Muscle of leg (tissue), 11 donors: Measurements from ENCODE around the gene PRSS38. TPM values are rescaled to one million over a fixed set of nuclear protein-coding genes. Genes with fewer than 3 reads are reported as not detected.

Experiments
- DNase-seq: peaks from one replicate; pipeline ENCODE4 v3.0.0; 2013
- H3K27ac ChIP-seq: one replicate; pipeline ENCODE4 v1.5.1; 2013; ENCODE audit warnings: mild to moderate bottlenecking, low read length, control low read depth
- H3K27me3 ChIP-seq: one replicate; pipeline ENCODE4 v1.6.1; 2013; ENCODE audit warnings: low read length; ENCODE audit not compliant: control insufficient read depth, insufficient read depth
- H3K36me3 ChIP-seq: one replicate; pipeline ENCODE4 v1.6.1; 2013; ENCODE audit warnings: low read length; ENCODE audit not compliant: control insufficient read depth, insufficient read depth
- H3K4me1 ChIP-seq: one replicate; pipeline ENCODE4 v1.6.1; 2013; ENCODE audit warnings: low read length; ENCODE audit not compliant: control insufficient read depth, insufficient read depth
- H3K4me3 ChIP-seq: one replicate; pipeline ENCODE4 v1.5.1; 2013; ENCODE audit warnings: low read length, control low read depth
- H3K9me3 ChIP-seq: replicated peaks from 2 replicates; pipeline ENCODE4 v1.6.1; 2013; ENCODE audit warnings: low read depth, low read length; ENCODE audit not compliant: control insufficient read depth
- WGBS: methylation state at CpG from one replicate; pipeline ENCODE4 v1.1.5; 2013; ENCODE audit warnings: missing lambda C conversion rate; ENCODE audit not compliant: insufficient coverage; 5-methylcytosine and 5-hydroxymethylcytosine counted together
- polyA plus RNA-seq, 8 donors: library from polyadenylated mRNA; unstranded; fragments of 120-200 nt; gene quantifications; one replicate each; pipeline versions ENCODE4 v1.2.1 to v1.2.3, GENCODE V29; 2013; ENCODE audit warnings: inconsistent platforms in 1 of 8, low replicate concordance in 1 of 8; ENCODE audit not compliant: insufficient read length in 8 of 8, insufficient read depth in 1 of 8
- total RNA-seq: library from RNA; stranded (reverse); fragments of 120-200 nt; gene quantifications from one replicate; pipeline ENCODE4 v1.2.4, GENCODE V29; 2013

The PRSS38 gene
- total and polyA plus RNA-seq, 9 donors: not detected

GRCh38 chr1:227771326-227771725, 44.1 kb upstream of the PRSS38 start:
- peaks cover 55% of the 10 kb centered on the region for H3K4me1 ChIP-seq
- no peaks in the 10 kb centered on the region for H3K9me3 ChIP-seq
- peaks cover 36% of the 10 kb centered on the region for H3K36me3 ChIP-seq
- no peak overlapping the region for H3K4me3 ChIP-seq
- DNase-seq: no peak
- no peaks in the 10 kb centered on the region for H3K27me3 ChIP-seq
- H3K27ac ChIP-seq: no peak overlapping the region
- WGBS: 100% methylated on average over 1 of the region's 8 CpGs

DNA sequence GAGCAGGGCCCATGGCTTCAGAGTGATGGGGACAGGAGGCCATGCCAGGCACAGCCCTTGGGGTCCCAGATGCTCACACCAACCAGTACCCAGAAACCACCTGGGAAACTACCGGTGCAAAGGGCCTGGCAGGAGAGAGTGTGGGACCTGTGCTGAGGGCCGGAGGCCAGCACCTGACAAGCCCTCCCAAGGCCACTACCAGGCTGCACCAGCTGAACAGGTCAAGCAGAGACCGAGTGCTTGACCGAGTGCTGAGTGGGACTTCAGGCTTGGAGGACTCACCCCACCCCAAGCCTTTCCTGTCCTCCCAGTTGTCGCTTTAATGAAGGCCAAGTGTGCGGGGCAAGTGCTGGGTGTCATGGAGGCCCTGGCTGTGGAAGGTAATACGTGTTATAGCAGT, 43.7 kb upstream of the PRSS38 start:
- H3K27ac ChIP-seq: no peak overlapping the region
- H3K4me1 ChIP-seq: peaks cover 59% of the 10 kb centered on the region
- no peak overlapping the region for H3K4me3 ChIP-seq
- WGBS: 87% methylated on average over 2 of the region's 7 CpGs
- no peaks in the 10 kb centered on the region for H3K27me3 ChIP-seq
- peaks cover 32% of the 10 kb centered on the region for H3K36me3 ChIP-seq
- DNase-seq: no peak
- no peaks in the 10 kb centered on the region for H3K9me3 ChIP-seq

GRCh38 chr1:227773558-227773957, 41.9 kb upstream of the PRSS38 start:
- H3K4me3 ChIP-seq: no peak overlapping the region
- no peak overlapping the region for H3K27ac ChIP-seq
- no peaks in the 10 kb centered on the region for H3K27me3 ChIP-seq
- H3K4me1 ChIP-seq: peaks cover 66% of the 10 kb centered on the region
- peaks cover 16% of the 10 kb centered on the region for H3K36me3 ChIP-seq
- 96% methylated on average over 8 of the region's 15 CpGs for WGBS
- no peaks in the 10 kb centered on the region for H3K9me3 ChIP-seq
- DNase-seq: no peak

DNA sequence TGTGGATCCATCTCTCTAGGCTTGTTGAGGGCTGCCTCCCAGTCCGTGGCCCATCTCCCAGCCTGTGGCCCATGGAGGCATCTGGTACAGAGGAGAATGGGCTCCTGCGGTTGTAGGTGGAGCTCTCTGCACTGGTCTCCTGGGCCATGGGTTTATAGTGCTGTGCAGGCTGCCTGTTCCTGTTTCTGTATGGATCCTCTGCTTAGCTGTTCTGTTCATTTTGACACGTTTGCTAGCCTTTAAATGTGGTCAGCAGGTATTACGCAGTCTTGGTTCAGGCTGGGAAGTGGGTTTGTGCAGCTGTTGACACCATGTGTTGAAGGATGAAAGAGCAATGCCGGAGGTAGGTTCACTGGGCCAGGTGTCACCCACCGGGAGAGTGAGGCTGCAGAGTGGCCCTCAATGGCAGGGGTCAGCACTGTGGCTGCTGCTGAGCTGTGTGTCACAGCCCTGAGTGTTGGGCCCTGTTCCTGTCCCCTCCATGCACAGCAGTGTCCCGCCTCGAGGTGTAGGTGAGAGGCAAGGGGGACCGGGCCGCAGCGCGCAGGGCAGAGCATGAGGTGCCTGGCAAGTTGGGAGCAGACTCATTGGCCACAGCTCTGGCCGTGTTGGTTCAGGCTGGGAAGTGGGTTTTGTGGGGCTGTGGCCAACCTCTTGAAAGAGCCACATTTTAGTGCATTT, 41.3 kb upstream of the PRSS38 start:
- no peak overlapping the region for H3K4me3 ChIP-seq
- peaks cover 16% of the 10 kb centered on the region for H3K36me3 ChIP-seq
- no peaks in the 10 kb centered on the region for H3K27me3 ChIP-seq
- no peak overlapping the region for H3K27ac ChIP-seq
- peaks cover 67% of the 10 kb centered on the region for H3K4me1 ChIP-seq
- 82% methylated on average over 8 of the region's 13 CpGs for WGBS
- DNase-seq: no peak
- no peaks in the 10 kb centered on the region for H3K9me3 ChIP-seq

DNA sequence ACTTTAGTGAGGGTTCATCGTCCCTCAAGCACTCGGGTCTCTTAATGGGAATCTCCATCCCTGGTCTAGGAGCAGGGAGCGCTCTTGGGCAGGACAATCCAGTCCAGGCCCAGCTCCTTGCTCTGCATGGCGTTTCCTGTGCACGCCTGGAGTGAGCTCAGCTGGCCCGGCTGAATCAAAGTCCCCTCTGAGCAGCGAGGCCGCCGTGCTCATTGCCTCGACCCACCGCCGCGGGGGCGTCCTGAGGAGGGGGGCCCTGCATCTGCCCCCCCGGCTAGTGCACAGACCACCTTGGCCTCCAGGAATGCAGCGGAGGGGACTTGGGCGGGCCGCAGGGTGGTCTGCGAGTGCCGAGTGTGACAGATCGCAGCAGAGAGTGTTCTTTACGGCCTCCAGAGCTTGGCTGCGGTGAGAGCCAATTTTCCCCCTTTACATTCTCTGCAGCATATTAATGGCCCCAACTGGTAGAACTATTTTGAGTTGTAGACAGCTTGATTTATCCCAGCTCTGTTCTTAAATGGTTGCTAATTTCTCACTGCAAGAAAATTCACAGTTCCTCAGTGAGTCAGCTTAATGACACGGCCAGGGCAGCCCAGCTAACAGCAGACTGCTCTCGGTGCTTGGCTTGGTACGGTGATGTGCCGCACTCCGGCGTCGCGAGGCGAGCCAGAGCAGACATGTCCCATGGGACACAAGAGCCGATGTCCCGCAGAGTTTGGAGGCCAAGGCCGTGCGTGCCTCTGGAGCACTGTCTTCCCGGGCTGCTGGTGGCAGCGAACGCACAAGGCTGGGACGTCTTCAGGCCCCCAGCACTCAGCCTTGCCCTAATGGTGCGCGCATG, 40.4 kb upstream of the PRSS38 start:
- Histone ChIP-seq H3K4me1 (peaks cover 63% of the 10 kb centered on the region), H3K36me3 (peaks cover 16% of the 10 kb centered on the region), H3K4me3 (no peak overlapping the region), H3K9me3 (no peaks in the 10 kb centered on the region), H3K27ac (peak overlapping the region; percentile 35), H3K27me3 (no peaks in the 10 kb centered on the region)
- WGBS: 20% methylated on average over 36 of the region's 42 CpGs
- DNase-seq: peak; percentile 86

- H3K27me3 ChIP-seq: no peaks in the 10 kb centered on the region
- H3K36me3 ChIP-seq: peaks cover 14% of the 10 kb centered on the region
- peaks cover 64% of the 10 kb centered on the region for H3K4me1 ChIP-seq
- DNase-seq: no peak
- WGBS: 75% methylated on average over 10 of the region's 10 CpGs
- no peak overlapping the region for H3K4me3 ChIP-seq
- no peaks in the 10 kb centered on the region for H3K9me3 ChIP-seq
- H3K27ac ChIP-seq: no peak overlapping the region
Observed at GRCh38 chr1:227775841-227776240, 39.6 kb upstream of the PRSS38 start.

GRCh38 chr1:227776331-227776771, 39.1 kb upstream of the PRSS38 start:
- H3K4me3 ChIP-seq: no peak overlapping the region
- H3K27ac ChIP-seq: no peak overlapping the region
- 68% methylated on average over 5 of the region's 7 CpGs for WGBS
- peaks cover 18% of the 10 kb centered on the region for H3K36me3 ChIP-seq
- no peaks in the 10 kb centered on the region for H3K27me3 ChIP-seq
- peak; percentile 63 for DNase-seq
- peaks cover 64% of the 10 kb centered on the region for H3K4me1 ChIP-seq
- no peaks in the 10 kb centered on the region for H3K9me3 ChIP-seq

GRCh38 chr1:227777156-227777555, 38.3 kb upstream of the PRSS38 start:
- DNase-seq: no peak
- no peaks in the 10 kb centered on the region for H3K27me3 ChIP-seq
- WGBS: 85% methylated on average over 6 of the region's 11 CpGs
- no peak overlapping the region for H3K27ac ChIP-seq
- no peaks in the 10 kb centered on the region for H3K9me3 ChIP-seq
- H3K4me3 ChIP-seq: no peak overlapping the region
- H3K36me3 ChIP-seq: peaks cover 20% of the 10 kb centered on the region
- peaks cover 60% of the 10 kb centered on the region for H3K4me1 ChIP-seq

DNA sequence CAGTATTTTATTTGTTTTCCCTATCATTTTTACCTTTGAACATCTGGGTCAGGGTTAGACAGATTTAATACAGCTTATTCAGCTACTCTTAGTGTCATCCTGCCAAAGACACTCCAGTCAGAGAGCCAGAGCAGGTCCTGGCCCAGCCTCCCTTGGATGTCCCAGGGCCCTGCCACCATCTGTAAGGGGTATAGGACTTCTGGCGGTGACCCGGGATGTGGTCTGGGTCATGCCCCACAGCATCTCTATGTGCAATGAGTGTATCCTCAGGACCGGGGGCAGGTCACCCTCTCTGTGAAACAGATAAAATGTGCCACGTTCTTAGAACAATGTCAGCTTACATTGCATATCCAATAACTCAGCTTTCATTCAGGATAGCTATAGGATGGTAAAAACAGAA, 37.8 kb upstream of the PRSS38 start:
- Histone ChIP-seq H3K27ac (no peak overlapping the region), H3K27me3 (no peaks in the 10 kb centered on the region), H3K9me3 (no peaks in the 10 kb centered on the region), H3K4me1 (peaks cover 57% of the 10 kb centered on the region), H3K36me3 (peaks cover 18% of the 10 kb centered on the region), H3K4me3 (no peak overlapping the region)
- 100% methylated on average over 2 of the region's 4 CpGs for WGBS
- DNase-seq: no peak

GRCh38 chr1:227778401-227778947, 37.0 kb upstream of the PRSS38 start:
- H3K9me3 ChIP-seq: no peaks in the 10 kb centered on the region
- 72% methylated on average over 6 of the region's 8 CpGs for WGBS
- H3K27me3 ChIP-seq: no peaks in the 10 kb centered on the region
- H3K36me3 ChIP-seq: peaks cover 18% of the 10 kb centered on the region
- peaks cover 55% of the 10 kb centered on the region for H3K4me1 ChIP-seq
- DNase-seq: peak; percentile 42
- no peak overlapping the region for H3K4me3 ChIP-seq
- no peak overlapping the region for H3K27ac ChIP-seq
